ENCODE data around the gene NHS.

GRCh38 chrX:17644001-17644400, 269.0 kb downstream of the NHS start:
- TF ChIP-seq, protein P1, sequence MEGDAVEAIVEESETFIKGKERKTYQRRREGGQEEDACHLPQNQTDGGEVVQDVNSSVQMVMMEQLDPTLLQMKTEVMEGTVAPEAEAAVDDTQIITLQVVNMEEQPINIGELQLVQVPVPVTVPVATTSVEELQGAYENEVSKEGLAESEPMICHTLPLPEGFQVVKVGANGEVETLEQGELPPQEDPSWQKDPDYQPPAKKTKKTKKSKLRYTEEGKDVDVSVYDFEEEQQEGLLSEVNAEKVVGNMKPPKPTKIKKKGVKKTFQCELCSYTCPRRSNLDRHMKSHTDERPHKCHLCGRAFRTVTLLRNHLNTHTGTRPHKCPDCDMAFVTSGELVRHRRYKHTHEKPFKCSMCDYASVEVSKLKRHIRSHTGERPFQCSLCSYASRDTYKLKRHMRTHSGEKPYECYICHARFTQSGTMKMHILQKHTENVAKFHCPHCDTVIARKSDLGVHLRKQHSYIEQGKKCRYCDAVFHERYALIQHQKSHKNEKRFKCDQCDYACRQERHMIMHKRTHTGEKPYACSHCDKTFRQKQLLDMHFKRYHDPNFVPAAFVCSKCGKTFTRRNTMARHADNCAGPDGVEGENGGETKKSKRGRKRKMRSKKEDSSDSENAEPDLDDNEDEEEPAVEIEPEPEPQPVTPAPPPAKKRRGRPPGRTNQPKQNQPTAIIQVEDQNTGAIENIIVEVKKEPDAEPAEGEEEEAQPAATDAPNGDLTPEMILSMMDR (IDR thresholded peaks at IDR 0.05 in 4 of 5, conservative IDR thresholded peaks at IDR 0.05 in 1 of 5) = no peak
- TF ChIP-seq POLR2A (IDR thresholded peaks at IDR 0.05) = no peak
